ENCODE results near the gene RHBDD2. TPM values are rescaled to one million over a fixed set of nuclear protein-coding genes. Genes with fewer than 3 reads are reported as not detected.

Gene RHBDD2
- total RNA-seq, 2 donors from 2014 or later: 51.6 to 68.9 TPM

- Histone ChIP-seq H3K4me1 (ENCODE audit: control insufficient read depth, insufficient read depth, low read length) (no peaks in the 10 kb centered on the region), H3K9ac (ENCODE audit: extremely low read depth, low read length, poor library complexity, severe bottlenecking) (no peak overlapping the region), H3K27ac (ENCODE audit: low read depth, low read length) (no peak overlapping the region), H3K36me3 (ENCODE audit: control insufficient read depth, insufficient read depth, low read length) (no peaks in the 10 kb centered on the region), H3K4me3 (ENCODE audit: low read length) (no peak overlapping the region), H3K9me3 (ENCODE audit: control insufficient read depth, low read length) (no peaks in the 10 kb centered on the region), H3K27me3 (ENCODE audit: control insufficient read depth, insufficient read depth, low read length, poor library complexity, severe bottlenecking) (no peaks in the 10 kb centered on the region)
- peaks cover 10% of the 10 kb centered on the region for H3K27me3 Mint-ChIP-seq (ENCODE audit: insufficient read depth)
- DNase-seq: no peak
- no peak overlapping the region for H3K4me3 Mint-ChIP-seq
- WGBS, 2 experiments (ENCODE audit: insufficient coverage in 1 of 2, insufficient read length in 1 of 2): 89 to 97% methylated on average over 3 of the region's 3 CpGs
- H3K36me3 Mint-ChIP-seq (ENCODE audit: low read depth): no peaks in the 10 kb centered on the region
- no peak overlapping the region for H3K27ac Mint-ChIP-seq
- H3K4me1 Mint-ChIP-seq: no peaks in the 10 kb centered on the region
- TF ChIP-seq, protein P1, sequence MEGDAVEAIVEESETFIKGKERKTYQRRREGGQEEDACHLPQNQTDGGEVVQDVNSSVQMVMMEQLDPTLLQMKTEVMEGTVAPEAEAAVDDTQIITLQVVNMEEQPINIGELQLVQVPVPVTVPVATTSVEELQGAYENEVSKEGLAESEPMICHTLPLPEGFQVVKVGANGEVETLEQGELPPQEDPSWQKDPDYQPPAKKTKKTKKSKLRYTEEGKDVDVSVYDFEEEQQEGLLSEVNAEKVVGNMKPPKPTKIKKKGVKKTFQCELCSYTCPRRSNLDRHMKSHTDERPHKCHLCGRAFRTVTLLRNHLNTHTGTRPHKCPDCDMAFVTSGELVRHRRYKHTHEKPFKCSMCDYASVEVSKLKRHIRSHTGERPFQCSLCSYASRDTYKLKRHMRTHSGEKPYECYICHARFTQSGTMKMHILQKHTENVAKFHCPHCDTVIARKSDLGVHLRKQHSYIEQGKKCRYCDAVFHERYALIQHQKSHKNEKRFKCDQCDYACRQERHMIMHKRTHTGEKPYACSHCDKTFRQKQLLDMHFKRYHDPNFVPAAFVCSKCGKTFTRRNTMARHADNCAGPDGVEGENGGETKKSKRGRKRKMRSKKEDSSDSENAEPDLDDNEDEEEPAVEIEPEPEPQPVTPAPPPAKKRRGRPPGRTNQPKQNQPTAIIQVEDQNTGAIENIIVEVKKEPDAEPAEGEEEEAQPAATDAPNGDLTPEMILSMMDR (conservative IDR thresholded peaks at IDR 0.05): no peak
- H3K9me3 Mint-ChIP-seq: no peaks in the 10 kb centered on the region
These were observed 38.8 kb upstream of the RHBDD2 start for GRCh38 chr7:75840029-75840428.

DNA sequence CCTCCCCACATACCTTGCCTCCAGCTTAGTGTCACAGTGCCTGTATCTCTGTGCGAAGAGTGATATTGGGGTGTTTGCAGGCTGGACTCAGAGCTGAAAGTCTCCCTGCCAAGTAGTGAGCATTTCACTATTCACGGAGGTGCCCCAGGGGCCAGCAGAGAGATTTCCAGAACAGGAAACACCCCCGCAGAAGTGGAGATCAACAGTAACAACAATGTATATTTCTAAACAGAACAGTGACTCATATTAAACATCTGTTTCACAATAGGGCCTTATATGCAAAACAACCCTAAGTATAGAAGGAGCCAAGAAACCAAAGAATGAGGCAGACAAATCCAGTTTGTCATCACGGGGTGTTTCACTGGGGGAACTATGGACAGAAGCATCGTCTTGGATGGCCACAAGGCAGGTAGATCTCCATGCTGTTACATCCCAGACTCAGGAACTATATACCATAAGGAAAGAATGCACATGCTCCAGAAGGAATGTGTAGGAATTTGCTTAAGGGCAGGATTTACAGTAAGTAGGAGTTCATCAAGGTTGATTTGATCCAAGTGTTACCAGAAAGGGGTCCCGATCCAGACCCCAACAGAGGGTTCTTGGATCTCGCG lies 35.9 kb upstream of the RHBDD2 start:
- H3K9ac ChIP-seq (ENCODE audit: extremely low read depth, low read length, poor library complexity, severe bottlenecking): no peak overlapping the region

GRCh38 chr7:75843613-75844116 lies 35.2 kb upstream of the RHBDD2 start:
- 84 to 94% methylated on average over 6 to 9 of the region's 9 CpGs for WGBS, 2 experiments (ENCODE audit: insufficient coverage in 1 of 2, insufficient read length in 1 of 2)
- Histone ChIP-seq H3K36me3 (ENCODE audit: control insufficient read depth, insufficient read depth, low read length) (no peaks in the 10 kb centered on the region), H3K4me1 (ENCODE audit: control insufficient read depth, insufficient read depth, low read length) (no peaks in the 10 kb centered on the region), H3K27ac (ENCODE audit: low read depth, low read length) (no peak overlapping the region), H3K27me3 (ENCODE audit: control insufficient read depth, insufficient read depth, low read length, poor library complexity, severe bottlenecking) (no peaks in the 10 kb centered on the region), H3K9me3 (ENCODE audit: control insufficient read depth, low read length) (no peaks in the 10 kb centered on the region), H3K4me3 (ENCODE audit: low read length) (no peak overlapping the region), H3K9ac (ENCODE audit: extremely low read depth, low read length, poor library complexity, severe bottlenecking) (no peak overlapping the region)
- no peak for DNase-seq
- Mint-ChIP-seq H3K27ac (no peak overlapping the region), H3K4me3 (no peak overlapping the region), H3K27me3 (ENCODE audit: insufficient read depth) (peaks cover 17% of the 10 kb centered on the region), H3K36me3 (ENCODE audit: low read depth) (no peaks in the 10 kb centered on the region), H3K9me3 (no peaks in the 10 kb centered on the region), H3K4me1 (no peaks in the 10 kb centered on the region)
- TF ChIP-seq, protein P1 (conservative IDR thresholded peaks at IDR 0.05): no peak

More for the DNA sequence above, 35.9 kb upstream of the RHBDD2 start:
- Histone ChIP-seq H3K9me3 (ENCODE audit: control insufficient read depth, low read length) (no peaks in the 10 kb centered on the region), H3K4me1 (ENCODE audit: control insufficient read depth, insufficient read depth, low read length) (no peaks in the 10 kb centered on the region), H3K4me3 (ENCODE audit: low read length) (no peak overlapping the region), H3K27me3 (ENCODE audit: control insufficient read depth, insufficient read depth, low read length, poor library complexity, severe bottlenecking) (no peaks in the 10 kb centered on the region), H3K27ac (ENCODE audit: low read depth, low read length) (no peak overlapping the region), H3K36me3 (ENCODE audit: control insufficient read depth, insufficient read depth, low read length) (no peaks in the 10 kb centered on the region)
- no peaks in the 10 kb centered on the region for H3K36me3 Mint-ChIP-seq (ENCODE audit: low read depth)
- no peaks in the 10 kb centered on the region for H3K9me3 Mint-ChIP-seq
- H3K27ac Mint-ChIP-seq: no peak overlapping the region
- 87 to 94% methylated on average over 6 to 8 of the region's 8 CpGs for WGBS, 2 experiments (ENCODE audit: insufficient coverage in 1 of 2, insufficient read length in 1 of 2)
- TF ChIP-seq, protein P1 (conservative IDR thresholded peaks at IDR 0.05): no peak
- peaks cover 19% of the 10 kb centered on the region for H3K27me3 Mint-ChIP-seq (ENCODE audit: insufficient read depth)
- DNase-seq: no peak
- no peaks in the 10 kb centered on the region for H3K4me1 Mint-ChIP-seq
- no peak overlapping the region for H3K4me3 Mint-ChIP-seq
